ENCODE data around the gene KIF18A. TPM values are rescaled to one million over a fixed set of nuclear protein-coding genes. Genes with fewer than 3 reads are reported as not detected.

KIF18A gene
- total RNA-seq, 1 donor from 2014 or later, result 4.4 TPM

- CTCF ChIA-PET, result no interaction called here
- H3K36me3 Mint-ChIP-seq (ENCODE audit: low read depth), result no peaks in the 10 kb centered on the region
- H3K4me1 Mint-ChIP-seq, result no peaks in the 10 kb centered on the region
- ATAC-seq (ENCODE audit: low read depth) (no peak), DNase-seq (no peak)
- no peaks in the 10 kb centered on the region for H3K27me3 Mint-ChIP-seq
- no peak overlapping the region for H3K27ac Mint-ChIP-seq
- no peaks in the 10 kb centered on the region for H3K9me3 Mint-ChIP-seq
- no peak for TF ChIP-seq CTCF (IDR thresholded peaks at IDR 0.05)
- no peak overlapping the region for H3K4me3 Mint-ChIP-seq
- intact Hi-C loops (cut with micrococcal nuclease), result no loop called here
- POLR2A ChIA-PET, result no interaction called here
Measured at GRCh38 chr11:28100665-28101064, 7.3 kb downstream of the KIF18A start.

- POLR2A ChIA-PET, result no interaction called here
- Mint-ChIP-seq H3K4me1 (no peaks in the 10 kb centered on the region), H3K4me3 (no peak overlapping the region), H3K27me3 (no peaks in the 10 kb centered on the region), H3K27ac (no peak overlapping the region), H3K9me3 (no peaks in the 10 kb centered on the region), H3K36me3 (ENCODE audit: low read depth) (no peaks in the 10 kb centered on the region)
- intact Hi-C loops (cut with micrococcal nuclease), result no loop called here
- no peak for ATAC-seq (ENCODE audit: low read depth)
- CTCF ChIA-PET, result no interaction called here
- TF ChIP-seq CTCF (IDR thresholded peaks at IDR 0.05), result no peak
- DNase-seq, result no peak
Measured at GRCh38 chr11:28099715-28100114, 8.2 kb downstream of the KIF18A start.

GRCh38 chr11:28098257-28098656 lies 9.7 kb downstream of the KIF18A start:
- POLR2A ChIA-PET, result no interaction called here
- Mint-ChIP-seq H3K4me1 (no peaks in the 10 kb centered on the region), H3K27me3 (no peaks in the 10 kb centered on the region), H3K4me3 (no peak overlapping the region), H3K27ac (no peak overlapping the region), H3K9me3 (no peaks in the 10 kb centered on the region), H3K36me3 (ENCODE audit: low read depth) (no peaks in the 10 kb centered on the region)
- DNase-seq (no peak), ATAC-seq (ENCODE audit: low read depth) (no peak)
- TF ChIP-seq CTCF (IDR thresholded peaks at IDR 0.05), result no peak
- CTCF ChIA-PET, result no interaction called here
- intact Hi-C loops (cut with micrococcal nuclease), result no loop called here

- ChIA-PET CTCF (no interaction called here), POLR2A (no interaction called here)
- DNase-seq (no peak), ATAC-seq (ENCODE audit: low read depth) (no peak)
- no peaks in the 10 kb centered on the region for H3K9me3 Mint-ChIP-seq
- no peak overlapping the region for H3K4me3 Mint-ChIP-seq
- intact Hi-C loops (cut with micrococcal nuclease), result no loop called here
- H3K36me3 Mint-ChIP-seq (ENCODE audit: low read depth), result no peaks in the 10 kb centered on the region
- no peak overlapping the region for H3K27ac Mint-ChIP-seq
- no peaks in the 10 kb centered on the region for H3K4me1 Mint-ChIP-seq
- no peaks in the 10 kb centered on the region for H3K27me3 Mint-ChIP-seq
- TF ChIP-seq CTCF (IDR thresholded peaks at IDR 0.05), result no peak
Measured at GRCh38 chr11:28092786-28093185, 15.2 kb downstream of the KIF18A start.

- POLR2A ChIA-PET, result no interaction called here
Measured at GRCh38 chr11:28090052-28090749, 17.8 kb downstream of the KIF18A start.

More at GRCh38 chr11:28090052-28090749, 17.8 kb downstream of the KIF18A start:
- Mint-ChIP-seq H3K36me3 (ENCODE audit: low read depth) (no peaks in the 10 kb centered on the region), H3K27me3 (no peaks in the 10 kb centered on the region), H3K27ac (no peak overlapping the region), H3K4me3 (no peak overlapping the region), H3K4me1 (no peaks in the 10 kb centered on the region), H3K9me3 (no peaks in the 10 kb centered on the region)
- CTCF ChIA-PET, result no interaction called here
- ATAC-seq (ENCODE audit: low read depth) (no peak), DNase-seq (no peak)
- intact Hi-C loops (cut with micrococcal nuclease), result no loop called here
- no peak for TF ChIP-seq CTCF (IDR thresholded peaks at IDR 0.05)
